Small intestine (tissue), 7 donors: ENCODE measurements around the gene SRSF1. TPM values are rescaled to one million over a fixed set of nuclear protein-coding genes. Genes with fewer than 3 reads are reported as not detected.
"Not testable (repeated sequence)": the region's sequence is repeated elsewhere in the genome, so short reads cannot be mapped to it uniquely, and the experiment has no call there.

Experiments used
- DNase-seq, 2 donors: peaks; one replicate each; pipeline versions ENCODE4 v3.0.0 to v3.0.0-alpha.2; 2013
- FAIRE-seq: peaks from 2 replicates; lab custom pipeline; 2012; peaks lifted over from hg19 to GRCh38; lab: Jason Lieb, UNC
- H3K27ac ChIP-seq, 3 donors: one replicate each; pipeline ENCODE4 v1.5.1; 2013; ENCODE audit warnings: low read length in 2 of 3, mild to moderate bottlenecking in 2 of 3, control low read depth in 1 of 3, inconsistent platforms in 1 of 3, low read depth in 1 of 3, moderate library complexity in 1 of 3
- H3K27me3 ChIP-seq, 3 donors: one replicate each; pipeline ENCODE4 v1.6.1; 2013; ENCODE audit warnings: low read length in 3 of 3, inconsistent platforms in 1 of 3; ENCODE audit not compliant: control insufficient read depth in 3 of 3, insufficient read depth in 3 of 3
- H3K36me3 ChIP-seq, 3 donors: one replicate each; pipeline ENCODE4 v1.6.1; 2013; ENCODE audit warnings: low read length in 3 of 3, inconsistent platforms in 1 of 3, low read depth in 1 of 3, mild to moderate bottlenecking in 1 of 3, moderate library complexity in 1 of 3; ENCODE audit not compliant: control insufficient read depth in 3 of 3, insufficient read depth in 2 of 3
- H3K4me1 ChIP-seq, 3 donors: one replicate each; pipeline ENCODE4 v1.6.1; 2013; ENCODE audit warnings: low read length in 2 of 3, inconsistent platforms in 1 of 3, low read depth in 1 of 3, mild to moderate bottlenecking in 1 of 3, moderate library complexity in 1 of 3; ENCODE audit not compliant: control insufficient read depth in 3 of 3, insufficient read depth in 2 of 3
- H3K4me3 ChIP-seq, 3 donors: one replicate each; pipeline ENCODE4 v1.5.1; 2013; ENCODE audit warnings: low read length in 3 of 3, control low read depth in 1 of 3, inconsistent platforms in 1 of 3, low read depth in 1 of 3, mild to moderate bottlenecking in 1 of 3, moderate library complexity in 1 of 3
- H3K9me3 ChIP-seq, 2 donors: one replicate each; pipeline ENCODE4 v1.6.1; 2013; ENCODE audit warnings: low read depth in 1 of 2, low read length in 1 of 2; ENCODE audit not compliant: control insufficient read depth in 2 of 2, insufficient read depth in 1 of 2
- WGBS, 3 donors: extraction: QIAGEN DNeasy Blood & Tissue Kit; methylation state at CpG; one replicate each; pipeline ENCODE4 v1.1.7; 2013; 5-methylcytosine and 5-hydroxymethylcytosine counted together
- polyA plus RNA-seq, 4 donors: library from polyadenylated mRNA; stranded (reverse) in 3 of 4; unstranded in 1 of 4; fragments of 200-250 nt in 3 of 4; fragments of 120-200 nt in 1 of 4; gene quantifications; one replicate each; pipeline versions ENCODE4 v1.2.1 to v1.2.3, GENCODE V29; 2013
- donor health status: healthy with polysubstance abuse.
- donor health status: control.
- donor health status: control.
- donor health status: Bipolar disorder and iron deficiency.
- donor health status: healthy.

The SRSF1 gene
- polyA plus RNA-seq, 4 donors: 62.7 to 193 (median 106) TPM

DNA sequence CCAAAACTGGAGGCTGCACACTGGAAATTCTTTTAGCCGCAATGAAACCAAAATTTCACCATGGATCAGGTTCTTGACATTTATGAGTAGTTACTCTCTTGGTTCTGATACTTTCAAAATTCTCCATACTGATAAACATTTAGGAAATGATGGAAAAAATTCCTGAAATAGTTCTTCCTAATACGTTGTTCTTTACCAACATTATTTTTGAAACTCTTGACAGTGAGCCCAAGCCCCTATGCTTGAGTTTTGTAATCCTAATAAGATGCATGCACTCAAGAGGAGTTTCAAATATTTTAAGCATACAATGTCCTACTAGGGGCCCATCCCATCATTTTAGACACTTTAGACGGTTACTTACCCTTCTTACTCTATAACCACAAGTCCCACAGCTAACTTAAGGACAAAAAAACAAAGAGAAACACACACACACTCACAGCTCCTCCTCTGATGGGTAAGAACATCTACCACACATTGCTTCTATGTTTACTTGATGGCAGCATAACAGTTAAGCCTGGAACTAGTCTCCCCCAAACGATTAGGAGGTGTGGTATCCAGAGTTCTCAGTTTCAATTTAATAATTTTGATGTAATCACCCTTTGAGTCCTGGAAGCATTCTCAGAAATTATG is 22.7 kb downstream of the SRSF1 start:
- Histone ChIP-seq H3K36me3 (peaks cover 3 to 14% (median 3%) of the 10 kb centered on the region in 3 donors), H3K4me3 (no peak overlapping the region), H3K27ac (peak overlapping the region in 1 of 3 donors; percentile 39), H3K27me3 (no peaks in the 10 kb centered on the region), H3K4me1 (peaks cover 8 to 15% (median 11%) of the 10 kb centered on the region in 3 donors), H3K9me3 (no peaks in the 10 kb centered on the region)
- FAIRE-seq: no peak
- DNase-seq: no peak
- 38 to 54% (median 48%) methylated on average over 4 of the region's 4 CpGs for WGBS, 3 donors

- no peak for FAIRE-seq
- H3K36me3 ChIP-seq: peaks cover 3 to 17% (median 6%) of the 10 kb centered on the region in 3 donors
- no peaks in the 10 kb centered on the region for H3K27me3 ChIP-seq
- no peak for DNase-seq
- no peak overlapping the region for H3K4me3 ChIP-seq
- WGBS, 3 donors: 82 to 87% (median 84%) methylated on average over 1 of the region's 1 CpG
- H3K27ac ChIP-seq: no peak overlapping the region
- peaks cover 4 to 15% (median 6%) of the 10 kb centered on the region in 3 donors for H3K4me1 ChIP-seq
- H3K9me3 ChIP-seq: no peaks in the 10 kb centered on the region
Observed at GRCh38 chr17:57983446-57983845, 23.6 kb downstream of the SRSF1 start.

- FAIRE-seq (no peak), DNase-seq (no peak)
- Histone ChIP-seq H3K9me3 (no peaks in the 10 kb centered on the region), H3K36me3 (peaks cover 3 to 21% (median 10%) of the 10 kb centered on the region in 3 donors), H3K27me3 (no peaks in the 10 kb centered on the region), H3K27ac (no peak overlapping the region), H3K4me1 (peaks cover 4 to 15% (median 6%) of the 10 kb centered on the region in 3 donors), H3K4me3 (no peak overlapping the region)
- WGBS, 3 donors: 78 to 86% (median 79%) methylated on average over 14 of the region's 14 CpGs
Observed at GRCh38 chr17:57982452-57983170, 24.4 kb downstream of the SRSF1 start.

DNA sequence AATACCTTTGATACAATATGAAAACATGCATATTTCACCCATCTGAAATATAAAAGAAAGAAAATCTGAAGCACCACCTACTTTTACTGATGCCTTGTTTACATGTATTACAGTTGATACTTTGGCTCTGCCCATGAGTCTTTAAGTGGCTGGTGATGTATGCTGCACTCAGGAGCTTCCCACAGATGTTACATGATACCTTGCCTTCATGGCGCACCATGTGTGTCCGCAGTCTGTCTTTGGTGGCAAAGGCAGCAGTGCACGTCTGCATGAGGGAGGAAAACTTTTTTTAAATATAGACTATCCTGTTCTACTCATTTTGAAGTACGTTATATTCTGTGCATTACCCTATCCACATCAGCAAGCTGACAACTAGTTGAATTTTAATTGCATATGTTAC is 26.5 kb downstream of the SRSF1 start:
- Histone ChIP-seq H3K4me3 (no peak overlapping the region), H3K27me3 (no peaks in the 10 kb centered on the region), H3K9me3 (no peaks in the 10 kb centered on the region), H3K27ac (no peak overlapping the region), H3K4me1 (peaks cover 6 to 15% (median 6%) of the 10 kb centered on the region in 3 donors), H3K36me3 (peaks cover 7 to 31% (median 13%) of the 10 kb centered on the region in 3 donors)
- 88 to 91% (median 91%) methylated on average over 4 of the region's 4 CpGs for WGBS, 3 donors
- DNase-seq (no peak), FAIRE-seq (no peak)

- H3K36me3 ChIP-seq: peaks cover 11 to 38% (median 21%) of the 10 kb centered on the region in 3 donors
- 74 to 81% (median 79%) methylated on average over 1 of the region's 1 CpG for WGBS, 3 donors
Observed at GRCh38 chr17:57979076-57979475, 28.0 kb downstream of the SRSF1 start.

DNA sequence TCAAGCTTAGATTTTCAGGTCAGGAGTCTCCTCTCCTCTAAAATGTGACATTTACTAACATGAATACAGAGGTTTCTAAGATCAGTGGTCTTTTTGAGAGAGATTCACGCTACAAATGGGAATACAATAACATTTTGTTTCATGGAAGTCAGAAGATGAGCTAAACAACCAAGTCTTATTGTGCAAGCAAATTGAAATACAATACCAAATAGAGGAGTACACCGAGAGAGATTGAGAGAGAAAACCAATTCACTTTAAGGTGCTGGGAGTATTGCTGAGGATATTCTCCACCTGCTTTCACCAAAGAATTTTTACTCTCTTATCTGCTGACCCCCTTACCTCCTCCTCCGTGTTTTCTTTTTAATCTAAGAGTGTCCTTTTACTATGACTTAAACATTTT is 30.5 kb downstream of the SRSF1 start:
- FAIRE-seq (no peak), DNase-seq (no peak)
- Histone ChIP-seq H3K4me1 (peaks cover 0 to 8% (median 0%) of the 10 kb centered on the region in 3 donors), H3K36me3 (peaks cover 8 to 39% (median 26%) of the 10 kb centered on the region in 3 donors), H3K27me3 (no peaks in the 10 kb centered on the region), H3K4me3 (no peak overlapping the region), H3K9me3 (no peaks in the 10 kb centered on the region), H3K27ac (no peak overlapping the region)
- 85 to 92% (median 91%) methylated on average over 3 of the region's 3 CpGs for WGBS, 3 donors

More at GRCh38 chr17:57979076-57979475, 28.0 kb downstream of the SRSF1 start:
- FAIRE-seq (no peak), DNase-seq (no peak)
- no peak overlapping the region for H3K27ac ChIP-seq
- no peaks in the 10 kb centered on the region for H3K9me3 ChIP-seq
- H3K4me1 ChIP-seq: peaks cover 1 to 8% (median 6%) of the 10 kb centered on the region in 3 donors
- no peak overlapping the region for H3K4me3 ChIP-seq
- H3K27me3 ChIP-seq: no peaks in the 10 kb centered on the region

DNA sequence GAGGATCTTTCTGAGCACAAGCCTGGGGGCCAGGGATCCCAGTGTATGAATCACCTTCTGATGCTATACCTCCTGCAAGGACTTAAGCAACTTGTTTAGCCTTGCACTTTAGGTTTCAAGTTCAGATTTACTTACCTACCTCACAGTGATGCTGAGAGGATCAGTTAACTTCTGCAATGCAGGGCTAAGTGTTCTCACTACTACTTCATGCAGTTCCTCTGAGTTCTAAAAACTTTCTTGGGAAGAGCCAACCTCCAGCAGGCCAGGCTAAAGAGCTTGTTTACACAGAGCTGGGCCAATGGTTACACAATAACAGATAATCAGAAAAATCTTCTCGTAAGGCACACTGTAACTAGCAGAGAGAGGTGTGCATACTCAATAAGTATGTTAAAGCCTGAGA is 32.0 kb downstream of the SRSF1 start:
- Histone ChIP-seq H3K4me3 (no peak overlapping the region), H3K36me3 (peaks cover 8 to 38% (median 23%) of the 10 kb centered on the region in 3 donors), H3K9me3 (no peaks in the 10 kb centered on the region), H3K27me3 (no peaks in the 10 kb centered on the region), H3K4me1 (peaks cover 0 to 8% (median 0%) of the 10 kb centered on the region in 3 donors), H3K27ac (no peak overlapping the region)
- WGBS, 3 donors: 12 to 28% (median 19%) methylated on average over 1 of the region's 1 CpG
- FAIRE-seq (no peak), DNase-seq (peak in 1 of 2 donors; percentile 36)

- 84 to 90% (median 86%) methylated on average over 4 of the region's 4 CpGs for WGBS, 3 donors
- not testable (repeated sequence) for H3K4me3 ChIP-seq, H3K9me3 ChIP-seq, DNase-seq, FAIRE-seq, H3K27me3 ChIP-seq, H3K4me1 ChIP-seq, H3K27ac ChIP-seq
- peaks cover 8 to 33% (median 23%) of the 10 kb centered on the region in 3 donors for H3K36me3 ChIP-seq
Observed at GRCh38 chr17:57974053-57974824, 32.8 kb downstream of the SRSF1 start.
